EL (cell line): Measurements from ENCODE around the gene TRIM6.
"Not testable (repeated sequence)": the region's sequence is repeated elsewhere in the genome, so short reads cannot be mapped to it uniquely, and the experiment has no call there.

Experiments
- DNase-seq: peaks from one replicate; pipeline ENCODE4 v3.0.0-alpha.2; 2016

TRIM6 gene

DNA sequence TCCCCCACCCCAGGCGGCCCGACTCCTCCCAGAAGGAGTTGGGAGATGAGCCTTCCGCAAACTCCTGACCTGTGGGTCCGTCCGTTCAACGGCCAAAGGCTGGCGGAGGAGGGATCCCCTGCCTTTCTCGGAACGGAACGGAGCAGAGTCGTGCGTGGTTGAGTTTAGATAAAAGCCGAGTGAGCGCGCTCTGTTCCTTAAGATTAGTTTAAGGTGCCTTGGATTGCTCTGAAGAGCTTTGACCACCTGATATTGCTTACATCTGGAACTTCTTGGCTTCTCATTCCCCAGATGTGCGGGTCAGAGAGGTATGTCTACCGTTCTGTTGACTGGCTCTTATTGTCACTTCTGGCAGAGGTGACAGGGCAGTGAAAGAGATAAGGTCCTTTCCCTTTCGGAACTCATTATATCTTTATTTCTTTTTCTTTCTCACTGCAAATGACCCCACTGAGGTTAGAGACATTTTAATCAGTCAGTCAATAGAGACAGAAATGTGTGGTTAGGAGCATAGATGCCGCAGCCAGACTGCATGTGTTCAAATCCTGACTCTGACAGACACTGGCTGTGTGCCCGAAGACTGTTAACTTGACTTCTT is at the start of gene TRIM6:
TRIM6 (plus strand) TSS at position 31 of the 595 bp plus-strand sequence; CDS start at position 292, 261 bp downstream.
- DNase-seq, result peak; percentile 66

DNA sequence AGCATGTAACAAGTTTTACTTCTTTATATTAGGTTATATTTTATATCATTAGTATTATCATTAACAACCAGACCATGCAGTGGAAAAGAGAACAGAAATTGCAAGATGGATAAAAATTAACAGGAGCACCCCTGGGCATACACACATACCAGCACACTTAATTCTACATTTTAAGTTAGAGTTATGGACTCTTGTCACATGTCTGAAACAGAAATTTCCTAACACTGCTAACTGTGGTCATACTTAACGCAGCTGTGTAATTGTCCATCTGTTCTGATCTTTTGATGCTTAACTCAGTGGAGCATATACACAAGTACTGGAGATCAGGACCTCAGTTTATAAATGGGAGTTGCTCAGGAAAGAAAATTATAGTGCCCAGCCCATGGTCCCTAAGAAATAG is 48.5 kb upstream of the TRIM6 start:
- no peak for DNase-seq

DNA sequence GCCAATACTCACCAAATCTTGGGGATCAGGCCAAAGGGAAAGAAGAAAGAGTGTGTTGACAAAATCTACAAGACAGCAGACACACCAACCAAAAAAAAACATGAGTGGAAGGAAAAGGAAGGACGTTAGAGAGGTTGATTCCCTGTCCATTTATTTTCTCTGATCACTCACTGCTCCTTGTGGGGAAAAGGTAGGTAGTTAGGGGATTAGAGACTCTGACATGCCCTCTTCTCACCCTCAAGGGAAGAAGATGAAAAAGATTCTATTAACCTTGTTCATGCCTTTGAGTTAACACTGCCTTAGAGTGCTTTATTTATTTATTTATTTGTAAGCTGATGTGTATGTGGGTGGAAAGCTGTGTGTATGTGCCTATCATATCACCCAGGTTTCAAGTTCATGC is 48.0 kb upstream of the TRIM6 start, which contains the start of gene OR52H1:
OR52H1 (minus strand) TSS at position 101 of the 400 bp plus-strand sequence. CDS start 3,035 bp downstream, outside the sequence.
- DNase-seq, result no peak

GRCh38 chr11:5550440-5551095 is 45.9 kb upstream of the TRIM6 start:
- peak; percentile 86 for DNase-seq

DNA sequence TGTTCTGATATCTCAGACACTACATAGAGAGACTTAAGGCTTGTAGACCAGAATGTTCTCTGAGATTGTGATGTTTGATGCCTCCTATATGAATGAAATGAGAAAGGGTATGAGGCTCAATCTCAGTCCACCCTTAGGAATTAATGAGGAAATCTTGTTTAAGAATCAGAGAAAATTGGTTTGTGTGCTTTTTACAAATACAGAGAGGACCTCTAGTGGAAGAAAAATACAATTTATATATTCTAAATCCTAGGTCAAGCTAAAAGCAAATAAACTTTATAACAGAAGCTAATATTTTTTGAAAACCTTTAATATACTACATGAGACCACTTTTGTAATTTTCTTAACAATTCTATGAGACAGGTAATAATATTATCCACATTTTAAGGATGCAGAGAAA is 43.1 kb upstream of the TRIM6 start:
- DNase-seq, result no peak

DNA sequence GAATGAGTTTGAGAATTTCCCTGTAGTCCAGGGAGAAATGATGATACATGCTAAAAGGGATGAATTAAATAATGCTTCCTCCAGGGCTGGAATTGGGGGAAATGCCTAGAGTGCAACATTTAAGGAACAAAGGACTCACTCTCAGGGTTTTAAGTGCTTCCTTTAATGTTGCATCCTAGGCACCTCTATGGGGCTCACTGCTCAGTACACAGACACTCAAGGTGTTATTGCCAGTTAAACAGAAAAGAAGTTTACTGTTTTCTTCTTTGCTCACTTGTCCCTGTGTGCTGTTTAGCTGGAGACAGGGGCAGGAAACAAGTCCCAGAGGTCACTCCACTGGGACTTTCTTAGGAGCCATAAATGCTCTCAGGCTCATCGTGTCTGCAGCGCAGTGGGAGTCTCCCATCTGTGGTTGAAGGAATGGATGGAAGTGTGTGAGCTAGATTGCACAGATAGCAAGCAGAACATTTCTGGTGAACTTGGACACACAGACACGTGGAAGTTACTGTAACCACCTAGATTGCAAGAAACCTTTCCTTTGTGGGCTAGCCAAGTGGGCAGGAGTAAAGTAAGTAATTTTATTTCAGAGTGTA is 39.7 kb upstream of the TRIM6 start:
- no peak for DNase-seq

GRCh38 chr11:5557751-5558150 is 38.7 kb upstream of the TRIM6 start:
- no peak for DNase-seq

GRCh38 chr11:5564259-5565019 is 32.0 kb upstream of the TRIM6 start:
- no peak for DNase-seq

GRCh38 chr11:5574654-5575053 is 21.8 kb upstream of the TRIM6 start:
- no peak for DNase-seq

DNA sequence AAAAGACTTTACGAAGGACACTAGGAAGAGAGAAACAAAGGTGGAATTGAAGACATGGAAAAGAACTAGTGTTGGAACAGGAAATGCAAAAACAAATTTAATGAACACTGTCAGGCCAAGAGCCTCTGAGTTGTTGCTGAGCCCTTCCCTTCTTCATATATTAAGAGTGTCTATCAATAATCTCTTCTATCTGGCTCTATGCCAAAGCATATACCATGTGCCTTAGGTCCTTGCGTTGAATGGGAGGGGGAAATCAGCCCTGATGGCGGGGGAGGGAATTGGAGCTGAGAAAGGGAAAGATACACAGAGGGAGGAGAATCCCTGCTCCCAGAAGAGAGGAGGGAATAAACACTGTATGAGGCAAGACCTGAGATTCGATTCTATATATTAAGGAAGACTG is 21.3 kb upstream of the TRIM6 start:
- no peak for DNase-seq

GRCh38 chr11:5577101-5577500 is 19.3 kb upstream of the TRIM6 start:
- no peak for DNase-seq

- DNase-seq, result no peak
Measured at GRCh38 chr11:5580577-5580976, 15.9 kb upstream of the TRIM6 start, which contains the start of gene OR52B6. TSS of gene OR52B6 (plus strand) at chr11:5580877. CDS start at chr11:5580877, 0 bp downstream.

DNA sequence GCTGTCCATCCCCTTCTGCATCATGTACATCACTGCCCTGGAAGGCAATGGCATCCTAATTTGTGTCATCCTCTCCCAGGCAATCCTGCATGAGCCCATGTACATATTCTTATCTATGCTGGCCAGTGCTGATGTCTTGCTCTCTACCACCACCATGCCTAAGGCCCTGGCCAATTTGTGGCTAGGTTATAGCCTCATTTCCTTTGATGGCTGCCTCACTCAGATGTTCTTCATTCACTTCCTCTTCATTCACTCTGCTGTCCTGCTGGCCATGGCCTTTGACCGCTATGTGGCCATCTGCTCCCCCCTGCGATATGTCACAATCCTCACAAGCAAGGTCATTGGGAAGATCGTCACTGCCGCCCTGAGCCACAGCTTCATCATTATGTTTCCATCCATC is 15.4 kb upstream of the TRIM6 start:
- no peak for DNase-seq

GRCh38 chr11:5584458-5584857 is 12.0 kb upstream of the TRIM6 start:
- not testable (repeated sequence) for DNase-seq

DNA sequence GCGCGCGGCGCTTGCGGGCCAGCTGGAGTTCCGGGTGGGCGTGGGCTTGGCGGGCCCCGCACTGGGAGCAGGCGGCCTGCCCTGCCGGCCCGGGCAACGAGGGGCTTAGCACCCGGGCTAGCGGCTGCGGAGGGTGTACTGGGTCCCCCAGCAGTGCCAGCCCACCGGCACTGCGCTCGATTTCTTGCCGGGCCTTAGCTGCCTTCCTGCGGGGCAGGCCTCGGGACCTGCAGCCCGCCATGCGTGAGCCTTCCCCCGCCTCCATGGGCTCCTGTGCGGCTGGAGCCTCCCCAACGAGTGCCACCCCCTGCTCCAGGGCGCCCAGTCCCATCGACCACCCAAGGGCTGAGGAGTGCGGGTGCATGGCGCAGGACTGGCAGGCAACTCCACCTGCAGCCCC is 6.5 kb upstream of the TRIM6 start:
- not testable (repeated sequence) for DNase-seq

DNA sequence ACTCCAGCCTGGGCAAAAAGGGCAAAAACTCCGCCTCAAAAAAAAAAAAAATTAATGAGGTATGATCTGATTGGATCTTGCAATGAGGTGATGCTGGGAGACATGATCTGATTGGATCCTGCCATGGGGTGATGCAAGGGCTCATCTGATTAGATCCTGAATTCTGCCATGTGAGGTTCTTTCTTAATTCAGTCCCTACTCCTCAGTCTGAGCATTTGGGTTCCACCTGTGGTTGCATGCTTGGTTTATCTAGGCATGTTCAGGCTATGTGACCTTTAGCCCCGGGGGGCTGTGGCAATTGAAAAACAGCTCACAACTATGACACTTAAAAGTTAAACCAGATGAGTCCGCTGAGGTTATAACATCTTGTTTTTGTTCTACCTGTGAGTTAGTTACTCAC is 4.8 kb upstream of the TRIM6 start:
- DNase-seq, result no peak

DNA sequence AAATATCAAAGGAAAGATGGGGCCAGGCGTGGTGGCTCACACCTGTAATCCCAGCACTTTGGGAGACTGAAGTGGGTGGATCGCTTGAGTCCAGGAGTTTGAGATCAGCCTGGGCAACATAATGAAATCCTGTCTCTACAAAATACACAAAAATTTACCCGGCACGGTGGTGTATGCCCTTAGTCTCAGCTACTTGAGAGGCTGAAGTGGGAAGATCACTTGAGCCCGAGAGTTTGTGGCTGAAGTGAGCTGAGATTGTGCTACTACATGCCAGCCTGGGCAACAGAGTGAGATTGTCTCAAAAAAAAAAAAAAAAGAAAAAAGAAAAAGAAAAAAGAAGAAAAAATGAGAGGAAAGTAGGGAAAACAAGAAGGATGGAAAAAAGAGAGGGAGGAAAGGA is 3.8 kb upstream of the TRIM6 start:
- DNase-seq, result no peak

DNA sequence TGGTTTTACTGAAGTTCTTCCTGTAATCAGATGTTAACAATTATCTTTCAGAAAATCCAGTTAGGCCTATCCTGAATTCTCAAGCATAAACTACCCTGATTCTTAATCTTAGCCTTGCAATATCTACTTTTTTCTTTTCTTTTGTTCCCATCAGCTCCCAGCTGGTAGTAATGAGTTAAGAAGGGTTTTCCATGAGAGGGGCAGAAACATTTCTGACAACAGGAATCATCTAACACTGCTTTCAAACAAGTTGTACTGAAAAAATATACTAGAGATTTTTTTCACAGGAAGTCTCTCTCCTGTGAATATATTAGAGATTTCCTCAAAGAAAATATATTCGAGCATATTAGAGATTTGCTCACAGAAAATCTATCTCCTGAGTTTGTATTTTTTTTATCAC is 3.3 kb upstream of the TRIM6 start:
- DNase-seq, result no peak

DNA sequence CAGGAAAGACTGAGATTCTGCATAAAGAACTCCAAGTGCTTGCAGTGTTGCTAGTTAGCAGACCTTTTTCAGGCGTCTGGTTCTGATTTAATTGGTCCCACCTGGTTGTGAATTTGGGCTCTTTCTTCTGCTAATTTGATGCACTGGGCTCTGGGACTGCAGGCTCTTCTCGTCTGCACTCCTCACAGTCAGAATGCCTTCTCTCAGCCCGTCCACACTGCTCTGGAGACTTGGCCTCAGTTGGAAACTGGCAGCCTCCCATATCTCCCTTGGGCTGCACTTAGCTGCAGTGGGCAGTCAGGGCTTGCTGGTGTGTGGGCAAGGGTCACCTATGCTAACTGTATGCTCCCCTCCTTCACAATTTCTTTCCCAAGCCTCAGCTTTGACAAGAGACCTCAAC is 1.5 kb downstream of the TRIM6 start:
- no peak for DNase-seq

- DNase-seq, result peak; percentile 64
Measured at GRCh38 chr11:5600374-5600851, 4.0 kb downstream of the TRIM6 start.

DNA sequence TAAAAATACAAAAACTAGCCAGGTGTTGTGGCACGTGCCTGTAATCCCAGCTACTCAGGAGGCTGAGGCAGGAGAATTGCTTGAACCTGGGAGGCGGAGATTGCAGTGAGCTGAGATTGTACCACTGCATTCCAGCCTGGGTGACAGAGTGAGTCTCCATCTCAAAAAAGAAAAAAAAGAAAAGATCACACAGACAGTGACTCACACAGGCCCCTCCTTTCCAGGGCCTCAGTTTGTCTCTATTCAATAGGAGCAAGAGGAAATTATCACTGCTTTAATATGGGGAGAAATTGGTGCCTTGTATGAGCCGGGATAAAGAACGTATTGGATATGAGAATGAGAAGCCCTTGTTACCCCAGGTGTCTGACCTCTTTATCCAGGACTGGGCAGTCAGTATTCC is 6.4 kb downstream of the TRIM6 start:
- DNase-seq, result peak; percentile 39

- no peak for DNase-seq
Measured at GRCh38 chr11:5603326-5603725, 6.9 kb downstream of the TRIM6 start.

DNA sequence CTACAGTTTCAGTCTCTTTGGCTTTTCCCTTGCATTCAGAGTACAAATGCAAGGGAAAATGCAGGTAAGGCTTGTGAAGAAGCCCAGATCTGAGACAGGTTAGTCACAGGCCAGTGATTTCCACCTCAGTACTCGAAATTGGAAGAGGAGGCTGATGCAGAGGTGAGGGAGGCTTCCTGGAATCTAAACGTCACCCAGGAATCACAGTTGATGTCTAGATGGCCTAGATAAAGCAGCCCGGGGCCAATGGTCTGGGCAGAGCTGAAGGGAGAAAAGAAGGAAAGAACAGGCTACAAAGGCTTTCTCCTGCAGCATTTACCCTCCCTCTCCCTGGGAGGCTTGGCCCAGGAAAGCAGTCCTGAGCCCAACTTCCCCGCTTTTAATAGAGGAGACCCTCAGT is 8.5 kb downstream of the TRIM6 start:
- no peak for DNase-seq
